Ishikawa (cell line): ENCODE results near the gene SDK1.

Experiments
- CEBPB ChIP-seq: IDR thresholded peaks from 2 replicates; pipeline ENCODE4 v1.6.1; 2012
- CREB1 ChIP-seq: IDR thresholded peaks from 2 replicates; pipeline ENCODE4 v1.6.1; 2012; ENCODE audit warnings: low read depth
- EGR1 ChIP-seq: IDR thresholded peaks from 2 replicates; pipeline ENCODE4 v1.6.1; 2012
- EP300 ChIP-seq: IDR thresholded peaks from 2 replicates; pipeline ENCODE4 v1.6.1; 2012; ENCODE audit warnings: borderline replicate concordance
- FOXM1 ChIP-seq: IDR thresholded peaks from 2 replicates; pipeline ENCODE4 v1.6.1; 2012; ENCODE audit warnings: low read depth, borderline replicate concordance
- NFIC ChIP-seq: IDR thresholded peaks from 2 replicates; pipeline ENCODE4 v1.6.1; 2012
- RAD21 ChIP-seq: IDR thresholded peaks from 2 replicates; pipeline ENCODE4 v1.6.1; 2012; ENCODE audit warnings: low read depth
- TAF1 ChIP-seq: IDR thresholded peaks from 2 replicates; pipeline ENCODE4 v1.6.1; 2012; ENCODE audit warnings: low read depth, mild to moderate bottlenecking
- TCF12 ChIP-seq: IDR thresholded peaks from 2 replicates; pipeline ENCODE4 v1.6.1; 2012; ENCODE audit warnings: low read depth
- TEAD4 ChIP-seq: IDR thresholded peaks from 2 replicates; pipeline ENCODE4 v1.6.1; 2012
- YY1 ChIP-seq: IDR thresholded peaks from 2 replicates; pipeline ENCODE4 v1.6.1; 2012; ENCODE audit warnings: low read depth
- ZBTB7A ChIP-seq: IDR thresholded peaks from 2 replicates; pipeline ENCODE4 v1.6.1; 2012; ENCODE audit warnings: low read depth
- TF ChIP-seq, protein P1 (sequence below): IDR thresholded peaks from 2 replicates; pipeline ENCODE4 v1.6.1; 2012
- TF ChIP-seq, protein P2 (sequence below): IDR thresholded peaks from 2 replicates; pipeline ENCODE4 v1.6.1; 2012; ENCODE audit warnings: low read depth, mild to moderate bottlenecking
- TF ChIP-seq, protein P3 (sequence below): IDR thresholded peaks from 2 replicates; pipeline ENCODE4 v1.6.1; 2012

SDK1 gene

DNA sequence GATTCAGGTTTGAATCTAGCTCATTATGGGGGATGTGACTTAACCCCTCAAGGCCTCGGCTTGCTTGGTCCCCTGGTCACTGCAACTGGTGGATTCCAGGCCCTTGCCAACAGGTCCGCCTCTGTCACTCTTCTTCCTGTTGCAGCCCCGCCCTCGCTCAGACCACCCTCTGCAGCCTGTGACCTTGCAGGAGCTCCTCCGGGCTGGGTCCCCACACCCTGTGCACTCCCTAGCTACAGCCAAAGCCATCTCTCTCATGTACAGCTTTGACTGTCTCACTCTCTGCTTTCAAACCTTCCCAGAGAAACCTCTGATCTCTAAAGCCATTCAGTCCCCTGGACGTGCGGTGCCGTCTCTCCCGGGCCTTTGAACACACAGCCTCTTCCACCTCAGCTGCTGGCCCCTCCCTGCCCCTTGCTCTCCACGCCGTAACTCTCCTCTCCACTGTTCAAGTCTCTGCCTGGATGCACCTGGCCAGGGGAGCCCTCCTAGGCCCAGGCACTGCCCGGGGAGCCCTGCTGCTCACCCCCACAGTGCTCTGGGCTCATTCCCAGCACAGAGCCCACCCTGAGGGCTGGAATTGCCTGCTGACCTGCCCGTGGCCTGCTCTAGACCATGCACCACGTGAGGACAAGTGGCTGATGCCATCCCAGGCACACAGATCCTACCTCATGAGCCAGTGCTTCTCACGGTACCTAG is 895.2 kb downstream of the SDK1 start:
- TF ChIP-seq, protein P1, sequence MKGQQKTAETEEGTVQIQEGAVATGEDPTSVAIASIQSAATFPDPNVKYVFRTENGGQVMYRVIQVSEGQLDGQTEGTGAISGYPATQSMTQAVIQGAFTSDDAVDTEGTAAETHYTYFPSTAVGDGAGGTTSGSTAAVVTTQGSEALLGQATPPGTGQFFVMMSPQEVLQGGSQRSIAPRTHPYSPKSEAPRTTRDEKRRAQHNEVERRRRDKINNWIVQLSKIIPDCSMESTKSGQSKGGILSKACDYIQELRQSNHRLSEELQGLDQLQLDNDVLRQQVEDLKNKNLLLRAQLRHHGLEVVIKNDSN, result no peak
- TF ChIP-seq EGR1, result no peak

DNA sequence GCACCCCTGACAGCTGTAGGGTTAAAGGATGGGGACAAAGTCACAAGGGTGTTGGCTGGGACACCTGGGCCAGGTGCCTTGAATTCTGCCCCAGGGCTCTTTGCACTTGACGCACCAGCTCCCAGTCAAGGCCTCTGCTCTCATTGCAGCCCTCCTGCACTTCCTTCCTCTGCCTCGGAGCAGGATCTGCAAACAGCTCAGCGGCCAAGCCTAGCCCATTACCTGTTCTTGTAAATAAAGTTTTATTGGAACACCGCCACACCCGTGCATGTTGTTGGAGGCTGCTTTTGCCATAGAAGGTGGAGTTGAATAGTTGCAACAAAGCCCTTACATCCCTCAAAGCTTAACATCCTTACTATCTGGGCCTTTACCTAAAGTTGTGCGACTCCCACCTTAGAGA is 897.2 kb downstream of the SDK1 start:
- TF ChIP-seq RAD21 (no peak), NFIC (no peak), TCF12 (no peak), EP300 (no peak), CREB1 (no peak), TEAD4 (no peak), TAF1 (no peak), EGR1 (no peak), ZBTB7A (no peak), CEBPB (no peak), YY1 (no peak), FOXM1 (no peak)
- TF ChIP-seq, protein P1, result no peak
- TF ChIP-seq, protein P2, sequence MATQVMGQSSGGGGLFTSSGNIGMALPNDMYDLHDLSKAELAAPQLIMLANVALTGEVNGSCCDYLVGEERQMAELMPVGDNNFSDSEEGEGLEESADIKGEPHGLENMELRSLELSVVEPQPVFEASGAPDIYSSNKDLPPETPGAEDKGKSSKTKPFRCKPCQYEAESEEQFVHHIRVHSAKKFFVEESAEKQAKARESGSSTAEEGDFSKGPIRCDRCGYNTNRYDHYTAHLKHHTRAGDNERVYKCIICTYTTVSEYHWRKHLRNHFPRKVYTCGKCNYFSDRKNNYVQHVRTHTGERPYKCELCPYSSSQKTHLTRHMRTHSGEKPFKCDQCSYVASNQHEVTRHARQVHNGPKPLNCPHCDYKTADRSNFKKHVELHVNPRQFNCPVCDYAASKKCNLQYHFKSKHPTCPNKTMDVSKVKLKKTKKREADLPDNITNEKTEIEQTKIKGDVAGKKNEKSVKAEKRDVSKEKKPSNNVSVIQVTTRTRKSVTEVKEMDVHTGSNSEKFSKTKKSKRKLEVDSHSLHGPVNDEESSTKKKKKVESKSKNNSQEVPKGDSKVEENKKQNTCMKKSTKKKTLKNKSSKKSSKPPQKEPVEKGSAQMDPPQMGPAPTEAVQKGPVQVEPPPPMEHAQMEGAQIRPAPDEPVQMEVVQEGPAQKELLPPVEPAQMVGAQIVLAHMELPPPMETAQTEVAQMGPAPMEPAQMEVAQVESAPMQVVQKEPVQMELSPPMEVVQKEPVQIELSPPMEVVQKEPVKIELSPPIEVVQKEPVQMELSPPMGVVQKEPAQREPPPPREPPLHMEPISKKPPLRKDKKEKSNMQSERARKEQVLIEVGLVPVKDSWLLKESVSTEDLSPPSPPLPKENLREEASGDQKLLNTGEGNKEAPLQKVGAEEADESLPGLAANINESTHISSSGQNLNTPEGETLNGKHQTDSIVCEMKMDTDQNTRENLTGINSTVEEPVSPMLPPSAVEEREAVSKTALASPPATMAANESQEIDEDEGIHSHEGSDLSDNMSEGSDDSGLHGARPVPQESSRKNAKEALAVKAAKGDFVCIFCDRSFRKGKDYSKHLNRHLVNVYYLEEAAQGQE, result no peak
- TF ChIP-seq, protein P3, sequence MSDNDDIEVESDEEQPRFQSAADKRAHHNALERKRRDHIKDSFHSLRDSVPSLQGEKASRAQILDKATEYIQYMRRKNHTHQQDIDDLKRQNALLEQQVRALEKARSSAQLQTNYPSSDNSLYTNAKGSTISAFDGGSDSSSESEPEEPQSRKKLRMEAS, result no peak

DNA sequence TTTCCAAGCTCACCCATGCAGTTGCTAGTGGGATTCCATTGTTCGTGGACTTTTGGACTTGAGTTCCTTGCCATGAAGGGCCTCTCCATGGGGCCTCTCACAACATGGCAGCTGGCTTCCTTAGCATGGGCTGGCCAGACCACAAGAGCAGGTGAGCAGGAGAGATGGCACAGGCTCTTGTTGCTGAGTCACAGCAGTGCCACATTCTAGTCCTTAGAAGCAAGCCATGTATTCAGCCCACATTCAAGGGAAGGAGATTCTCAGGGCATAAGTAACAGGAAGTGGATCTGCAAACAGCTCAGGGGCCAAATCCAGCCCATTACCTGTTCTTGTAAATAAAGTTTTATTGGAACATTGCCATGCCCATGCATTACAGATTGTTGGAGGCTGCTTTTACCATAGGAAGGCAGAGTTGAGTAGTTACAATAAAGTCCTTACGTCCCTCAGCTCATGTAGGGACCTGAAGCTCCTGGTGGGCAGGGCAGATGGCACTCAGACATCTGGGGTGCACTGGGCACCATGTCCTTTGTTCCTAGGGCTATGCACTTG is 899.6 kb downstream of the SDK1 start:
- TF ChIP-seq, protein P1, result no peak
- no peak for TF ChIP-seq TEAD4

DNA sequence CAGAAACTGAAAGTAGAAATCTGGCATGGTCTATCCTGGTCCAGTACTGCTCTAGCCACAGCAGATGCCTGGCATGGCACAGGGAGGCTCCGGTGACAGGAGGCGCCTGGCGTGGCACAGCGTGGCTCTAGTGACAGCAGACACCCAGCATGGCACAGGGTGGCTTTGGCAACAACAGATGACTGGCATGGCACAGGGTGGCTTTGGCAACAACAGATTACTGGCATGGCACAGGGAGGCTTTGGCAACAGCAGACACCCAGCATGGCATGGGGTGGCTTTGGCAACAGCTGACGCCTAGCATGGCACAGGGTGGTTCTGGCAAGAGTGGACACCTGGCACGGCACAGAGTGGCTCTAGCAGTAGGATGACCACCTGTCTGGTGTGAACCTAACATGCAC is 900.5 kb downstream of the SDK1 start:
- TF ChIP-seq YY1, result no peak
- no peak for TF ChIP-seq TCF12

- TF ChIP-seq, protein P1, result no peak
- TF ChIP-seq TAF1 (no peak), NFIC (no peak), EP300 (no peak), FOXM1 (no peak), TEAD4 (no peak), RAD21 (no peak), ZBTB7A (no peak), CEBPB (no peak), YY1 (no peak), CREB1 (no peak), EGR1 (no peak), TCF12 (no peak)
- TF ChIP-seq, protein P3, result no peak
- TF ChIP-seq, protein P2, result no peak
These were observed 901.2 kb downstream of the SDK1 start for GRCh38 chr7:4202154-4202736.
